ENCODE results near the gene CBFB. TPM values are rescaled to one million over a fixed set of nuclear protein-coding genes. Genes with fewer than 3 reads are reported as not detected.

Gene CBFB
- total RNA-seq, result 56.6 to 62.7 TPM (median 61.3 TPM) in 3 replicates
- long read RNA-seq, transcript CBFB-202 (6 exons, 2,971 nt), result minor isoform, 31 of 96 reads
- long read RNA-seq, transcript CBFB-201 (6 exons, 3,136 nt), result major isoform, 45 of 96 reads
- long read RNA-seq, partial matches to known transcripts, result 0 of 96 reads
- long read RNA-seq, other reads (novel, unspliced or antisense), result 19 of 96 reads

- peak within 1 kb of the TSS; percentile 85 for H3K27ac Mint-ChIP-seq (ENCODE audit: unreplicated experiment)
- H3K27me3 Mint-ChIP-seq (ENCODE audit: low read depth), result no peaks in the 10 kb centered on the region
- H3K9me3 Mint-ChIP-seq (ENCODE audit: low read depth), result no peaks in the 10 kb centered on the region
- peak; percentile 95 for DNase-seq (ENCODE audit: low spot score)
- peak within 1 kb of the TSS; percentile 87 for H3K4me3 Mint-ChIP-seq (ENCODE audit: unreplicated experiment)
- no peaks in the 10 kb centered on the region for H3K36me3 Mint-ChIP-seq (ENCODE audit: low read depth)
- TF ChIP-seq CTCF (IDR thresholded peaks at IDR 0.05), result peak; percentile 24
- peaks cover 33% of the 10 kb centered on the region for H3K4me1 Mint-ChIP-seq (ENCODE audit: low read depth)
Measured at GRCh38 chr16:67028696-67029253, at the start of gene CBFB. CBFB (plus strand) TSS chr16:67029149; CDS start chr16:67029408, 259 bp downstream.

- H3K36me3 Mint-ChIP-seq (ENCODE audit: low read depth), result no peaks in the 10 kb centered on the region
- peaks cover 3% of the 10 kb centered on the region for H3K4me1 Mint-ChIP-seq (ENCODE audit: low read depth)
- no peak overlapping the region for H3K4me3 Mint-ChIP-seq (ENCODE audit: unreplicated experiment)
- DNase-seq (ENCODE audit: low spot score), result no peak
- no peak overlapping the region for H3K27ac Mint-ChIP-seq (ENCODE audit: unreplicated experiment)
- H3K27me3 Mint-ChIP-seq (ENCODE audit: low read depth), result peaks cover 1% of the 10 kb centered on the region
- H3K9me3 Mint-ChIP-seq (ENCODE audit: low read depth), result no peaks in the 10 kb centered on the region
- TF ChIP-seq CTCF (IDR thresholded peaks at IDR 0.05), result no peak
Measured at GRCh38 chr16:66983033-66983432, 45.9 kb upstream of the CBFB start.

- no peaks in the 10 kb centered on the region for H3K9me3 Mint-ChIP-seq (ENCODE audit: low read depth)
- H3K27ac Mint-ChIP-seq (ENCODE audit: unreplicated experiment), result no peak overlapping the region
- DNase-seq (ENCODE audit: low spot score), result no peak
- no peaks in the 10 kb centered on the region for H3K36me3 Mint-ChIP-seq (ENCODE audit: low read depth)
- H3K4me1 Mint-ChIP-seq (ENCODE audit: low read depth), result no peaks in the 10 kb centered on the region
- no peak for TF ChIP-seq CTCF (IDR thresholded peaks at IDR 0.05)
- H3K4me3 Mint-ChIP-seq (ENCODE audit: unreplicated experiment), result no peak overlapping the region
- peaks cover 1% of the 10 kb centered on the region for H3K27me3 Mint-ChIP-seq (ENCODE audit: low read depth)
Measured at GRCh38 chr16:66984892-66985311, 44.0 kb upstream of the CBFB start.

- Mint-ChIP-seq H3K4me1 (ENCODE audit: low read depth) (no peaks in the 10 kb centered on the region), H3K9me3 (ENCODE audit: low read depth) (no peaks in the 10 kb centered on the region), H3K27me3 (ENCODE audit: low read depth) (no peaks in the 10 kb centered on the region), H3K27ac (ENCODE audit: unreplicated experiment) (no peak overlapping the region), H3K36me3 (ENCODE audit: low read depth) (no peaks in the 10 kb centered on the region), H3K4me3 (ENCODE audit: unreplicated experiment) (no peak overlapping the region)
- no peak for TF ChIP-seq CTCF (IDR thresholded peaks at IDR 0.05)
- no peak for DNase-seq (ENCODE audit: low spot score)
Measured at GRCh38 chr16:66986559-66986958, 42.4 kb upstream of the CBFB start.

GRCh38 chr16:66988197-66988788 lies 40.7 kb upstream of the CBFB start, which contains the start of gene CES4A:
CES4A (plus strand) TSS chr16:66988589; CDS start chr16:66988773, 184 bp downstream.
- H3K9me3 Mint-ChIP-seq (ENCODE audit: low read depth), result no peaks in the 10 kb centered on the region
- TF ChIP-seq CTCF (IDR thresholded peaks at IDR 0.05), result no peak
- no peaks in the 10 kb centered on the region for H3K4me1 Mint-ChIP-seq (ENCODE audit: low read depth)
- no peak within 1 kb of the TSS for H3K27ac Mint-ChIP-seq (ENCODE audit: unreplicated experiment)
- DNase-seq (ENCODE audit: low spot score), result no peak
- no peaks in the 10 kb centered on the region for H3K36me3 Mint-ChIP-seq (ENCODE audit: low read depth)
- no peak within 1 kb of the TSS for H3K4me3 Mint-ChIP-seq (ENCODE audit: unreplicated experiment)
- no peaks in the 10 kb centered on the region for H3K27me3 Mint-ChIP-seq (ENCODE audit: low read depth)
